Sigmoid colon (tissue), 7 donors: Measurements from ENCODE around the gene IMPA2. TPM values are rescaled to one million over a fixed set of nuclear protein-coding genes. Genes with fewer than 3 reads are reported as not detected.

Source experiments
- DNase-seq: peaks from one replicate; pipeline ENCODE4 v3.0.0-alpha.2; 2019
- H3K27ac ChIP-seq, 4 donors: fragments of 200-600 bp; sonication (generic); one replicate each; pipeline ENCODE4 v1.5.1; 2016 to 2019; ENCODE audit warnings: mild to moderate bottlenecking in 1 of 4
- H3K27me3 ChIP-seq, 3 donors: fragments of 200-600 bp; sonication (generic); one replicate each; pipeline ENCODE4 v1.5.1; 2019; ENCODE audit warnings: mild to moderate bottlenecking in 1 of 3
- H3K36me3 ChIP-seq, 4 donors: fragments of 200-600 bp; sonication (generic); one replicate each; pipeline ENCODE4 v1.5.1; 2016 to 2019
- H3K4me1 ChIP-seq, 4 donors: fragments of 200-600 bp; sonication (generic); one replicate each; pipeline ENCODE4 v1.5.1; 2017 to 2019
- H3K4me3 ChIP-seq, 4 donors: fragments of 200-600 bp; sonication (generic); one replicate each; pipeline ENCODE4 v1.5.1; 2017 to 2019; ENCODE audit warnings: mild to moderate bottlenecking in 2 of 4, moderate library complexity in 1 of 4
- H3K9me3 ChIP-seq, 4 donors: fragments of 200-600 bp in 3 of 4; sonication (generic) in 3 of 4; one replicate each; pipeline versions ENCODE4 v1.5.1 to v1.6.1; 2013 to 2019
- CTCF ChIP-seq, 4 experiments: fragments of 450-650 bp in 3 of 4; fragments of 200-600 bp in 1 of 4; IDR thresholded peaks; one replicate each; pipeline ENCODE4 v1.5.1; 2016 to 2019; ENCODE audit warnings: antibody characterized with exemption in 4 of 4, mild to moderate bottlenecking in 3 of 4, moderate library complexity in 2 of 4
- EP300 ChIP-seq, 4 donors: sonication (generic); formaldehyde crosslinking; IDR thresholded peaks; one replicate each; pipeline ENCODE4 v1.6.1; 2017; ENCODE audit warnings: antibody characterized with exemption in 4 of 4
- POLR2A ChIP-seq, 2 donors: fragments of 450-650 bp; IDR thresholded peaks; one replicate each; pipeline ENCODE4 v1.6.1; 2016; ENCODE audit warnings: antibody characterized with exemption in 2 of 2, mild to moderate bottlenecking in 2 of 2, moderate library complexity in 2 of 2
- POLR2AphosphoS5 ChIP-seq, 4 donors: sonication (generic); formaldehyde crosslinking; IDR thresholded peaks; one replicate each; pipeline ENCODE4 v1.6.1; 2017; ENCODE audit warnings: antibody characterized with exemption in 4 of 4
- WGBS, 2 donors: extraction: QIAGEN DNeasy Blood & Tissue Kit; methylation state at CpG; one replicate each; pipeline ENCODE4 v1.1.7; 2013; 5-methylcytosine and 5-hydroxymethylcytosine counted together
- intact Hi-C: fragments of 100-400 bp; cut with DNase I; formaldehyde crosslinking; loops from one replicate; pipeline ENCODE4 v1.15.1; 2023
- polyA plus RNA-seq, 3 donors: library from polyadenylated mRNA; stranded (reverse); fragments of 200-250 nt; gene quantifications; one replicate each; pipeline ENCODE4 v1.2.3, GENCODE V29; 2013
- total RNA-seq, 4 donors: library from RNA; depleted of rRNA; stranded (reverse); fragments of >200 nt; gene quantifications; one replicate each; pipeline ENCODE4 v1.1.0, GENCODE V29; 2016
- donor health status: healthy with polysubstance abuse.
- donor health status: Bipolar disorder and iron deficiency.
- donor health status: healthy.

IMPA2 gene
- total and polyA plus RNA-seq, 7 donors = 21.3 to 138 (median 66.5) TPM

GRCh38 chr18:12021596-12021995, 40.3 kb downstream of the IMPA2 start:
- WGBS, 2 donors = 83 to 91% methylated on average over 8 of the region's 8 CpGs
- H3K27ac ChIP-seq = no peak overlapping the region
- peaks cover 0 to 16% (median 2%) of the 10 kb centered on the region in 4 donors for H3K36me3 ChIP-seq
- peak; percentile 26 for DNase-seq
- peaks cover 0 to 2% (median under 1%) of the 10 kb centered on the region in 4 donors for H3K4me1 ChIP-seq
- no peak overlapping the region for H3K4me3 ChIP-seq
- TF ChIP-seq POLR2A (IDR thresholded peaks at IDR 0.05) (no peak), CTCF (IDR thresholded peaks at IDR 0.05) (no peak), POLR2AphosphoS5 (IDR thresholded peaks at IDR 0.05) (no peak), EP300 (IDR thresholded peaks at IDR 0.05) (no peak)
- H3K9me3 ChIP-seq = no peaks in the 10 kb centered on the region
- no peaks in the 10 kb centered on the region for H3K27me3 ChIP-seq
- intact Hi-C loops = no loop called here

DNA sequence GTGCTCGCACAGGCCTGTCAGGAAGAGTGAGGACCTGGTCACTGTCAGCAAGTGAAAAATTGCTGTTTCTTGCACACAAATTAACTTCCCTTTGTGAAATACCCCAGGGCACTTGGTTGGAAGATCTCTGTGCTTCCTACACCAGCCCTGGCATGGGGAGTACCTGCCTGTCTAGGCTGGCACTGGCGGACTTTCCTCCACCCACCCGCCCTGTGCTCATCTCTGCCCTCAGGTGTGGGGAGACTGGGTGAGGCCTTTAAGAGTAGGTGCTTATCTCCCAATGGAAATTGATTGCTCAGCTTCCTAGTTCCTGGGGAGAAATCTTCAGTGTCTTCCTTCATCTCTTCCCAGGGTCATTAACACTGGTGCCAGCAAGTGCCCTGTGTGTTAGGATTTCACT, 42.1 kb downstream of the IMPA2 start:
- H3K36me3 ChIP-seq = peaks cover 0 to 16% (median 5%) of the 10 kb centered on the region in 4 donors
- intact Hi-C loops = no loop called here
- 90 to 94% methylated on average over 3 of the region's 3 CpGs for WGBS, 2 donors

DNA sequence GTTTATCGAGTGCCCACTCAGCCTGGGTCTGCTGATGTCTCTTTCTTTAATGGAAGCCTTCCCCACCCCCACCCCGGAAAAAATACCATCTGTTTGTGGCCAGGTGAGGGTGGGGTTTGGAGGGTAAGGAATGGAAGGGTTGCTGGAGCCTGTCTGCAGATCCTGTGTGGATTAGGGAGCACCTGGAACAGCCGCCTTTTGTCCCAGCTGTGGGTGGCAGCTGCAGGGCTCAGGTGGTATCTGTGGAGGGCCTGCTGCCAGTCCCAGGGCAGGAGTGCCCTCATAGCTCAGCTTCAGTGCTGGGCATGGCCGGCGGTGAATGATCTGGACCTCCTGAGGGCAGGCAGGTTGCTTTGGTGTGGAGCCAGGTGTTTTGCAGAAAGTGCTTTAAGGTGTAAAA, 45.3 kb downstream of the IMPA2 start:
- Histone ChIP-seq H3K4me3 (no peak overlapping the region), H3K36me3 (peaks cover 3 to 28% (median 14%) of the 10 kb centered on the region in 4 donors), H3K4me1 (peaks cover 0 to 10% (median 6%) of the 10 kb centered on the region in 4 donors), H3K27me3 (no peaks in the 10 kb centered on the region), H3K27ac (peak overlapping the region in 1 of 4 donors; percentile 66), H3K9me3 (no peaks in the 10 kb centered on the region)
- peak; percentile 56 for DNase-seq
- no peak for TF ChIP-seq POLR2A (IDR thresholded peaks at IDR 0.05)
- TF ChIP-seq POLR2AphosphoS5 (IDR thresholded peaks at IDR 0.05) = no peak
- intact Hi-C loops = no loop called here
- 84 to 91% methylated on average over 5 of the region's 5 CpGs for WGBS, 2 donors

More for the DNA sequence above, 42.1 kb downstream of the IMPA2 start:
- H3K27ac ChIP-seq = no peak overlapping the region
- no peak overlapping the region for H3K4me3 ChIP-seq
- no peak for TF ChIP-seq POLR2A (IDR thresholded peaks at IDR 0.05)
- no peak for TF ChIP-seq POLR2AphosphoS5 (IDR thresholded peaks at IDR 0.05)
- TF ChIP-seq CTCF (IDR thresholded peaks at IDR 0.05) = no peak
- no peak for TF ChIP-seq EP300 (IDR thresholded peaks at IDR 0.05)
- DNase-seq = peak; percentile 22
- peaks cover 0 to 4% (median 0%) of the 10 kb centered on the region in 4 donors for H3K4me1 ChIP-seq
- no peaks in the 10 kb centered on the region for H3K9me3 ChIP-seq
- no peaks in the 10 kb centered on the region for H3K27me3 ChIP-seq

GRCh38 chr18:12027046-12027445, 45.7 kb downstream of the IMPA2 start:
- intact Hi-C loops = no loop called here
- peaks cover 3 to 24% (median 14%) of the 10 kb centered on the region in 4 donors for H3K36me3 ChIP-seq
- 35 to 65% methylated on average over 9 of the region's 9 CpGs for WGBS, 2 donors

GRCh38 chr18:12027480-12027879, 46.2 kb downstream of the IMPA2 start:
- Histone ChIP-seq H3K27ac (peak overlapping the region in 1 of 4 donors; percentile 66), H3K4me1 (peaks cover 0 to 18% (median 11%) of the 10 kb centered on the region in 4 donors), H3K27me3 (no peaks in the 10 kb centered on the region), H3K36me3 (peaks cover 3 to 24% (median 14%) of the 10 kb centered on the region in 4 donors), H3K9me3 (no peaks in the 10 kb centered on the region), H3K4me3 (no peak overlapping the region)
- intact Hi-C loops = no loop called here
- TF ChIP-seq EP300 (IDR thresholded peaks at IDR 0.05) (no peak), POLR2AphosphoS5 (IDR thresholded peaks at IDR 0.05) (no peak), POLR2A (IDR thresholded peaks at IDR 0.05) (no peak), CTCF (IDR thresholded peaks at IDR 0.05) (no peak)
- peak; percentile 25 for DNase-seq
- WGBS, 2 donors = 92 to 95% methylated on average over 4 of the region's 4 CpGs

More at GRCh38 chr18:12027046-12027445, 45.7 kb downstream of the IMPA2 start:
- Histone ChIP-seq H3K9me3 (no peaks in the 10 kb centered on the region), H3K4me1 (peaks cover 0 to 14% (median 10%) of the 10 kb centered on the region in 4 donors), H3K4me3 (no peak overlapping the region), H3K27me3 (no peaks in the 10 kb centered on the region), H3K27ac (peak overlapping the region in 1 of 4 donors; percentile 66)
- DNase-seq = peak; percentile 66
- no peak for TF ChIP-seq POLR2AphosphoS5 (IDR thresholded peaks at IDR 0.05)
- no peak for TF ChIP-seq POLR2A (IDR thresholded peaks at IDR 0.05)
- TF ChIP-seq EP300 (IDR thresholded peaks at IDR 0.05) = no peak
- no peak for TF ChIP-seq CTCF (IDR thresholded peaks at IDR 0.05)
